ENCODE data around the gene ADAMTS17.

DNA sequence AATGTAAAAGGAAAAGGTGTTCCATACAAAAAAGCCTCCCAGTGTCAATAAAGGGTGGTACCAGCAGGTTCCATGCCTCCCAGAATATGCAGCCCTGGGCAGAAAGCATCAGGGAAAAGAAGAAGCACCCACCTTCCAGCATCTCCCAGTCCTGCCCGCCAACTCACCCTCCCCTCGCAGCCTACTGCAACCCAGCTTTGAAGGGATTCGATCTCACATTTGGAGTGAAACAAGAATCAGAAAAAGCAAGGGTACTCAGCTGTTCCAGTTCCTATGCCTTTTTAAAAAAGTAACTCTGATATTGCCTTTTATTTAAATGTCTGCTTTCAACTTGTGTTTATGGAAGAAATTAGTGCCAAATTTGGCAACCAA lies 166.9 kb downstream of the ADAMTS17 start:
- TF ChIP-seq POLR2A (IDR thresholded peaks at IDR 0.05; ENCODE audit: low read depth, low read length) (no peak), POLR2AphosphoS5 (IDR thresholded peaks at IDR 0.05; ENCODE audit: low read depth, low read length) (no peak)
